Coronary artery (tissue), 2 donors: ENCODE results near the gene EP300.

Source experiments
- DNase-seq: peaks from one replicate; pipeline ENCODE4 v3.0.0-alpha.2; 2017; ENCODE audit warnings: low spot score
- H3K27ac ChIP-seq, 2 donors: fragments of 200-600 bp; sonication (generic); one replicate each; pipeline ENCODE4 v1.5.1; 2016 to 2019
- H3K4me3 ChIP-seq: fragments of 200-600 bp; sonication (generic); 2 replicates; pipeline ENCODE4 v1.5.1; 2016; ENCODE audit warnings: mild to moderate bottlenecking, moderate library complexity
- TF ChIP-seq, protein P1 (sequence below): fragments of 200-600 bp; sonication (generic); IDR thresholded peaks from one replicate; pipeline ENCODE4 v1.5.1; 2019; ENCODE audit warnings: antibody characterized with exemption

Gene EP300

DNA sequence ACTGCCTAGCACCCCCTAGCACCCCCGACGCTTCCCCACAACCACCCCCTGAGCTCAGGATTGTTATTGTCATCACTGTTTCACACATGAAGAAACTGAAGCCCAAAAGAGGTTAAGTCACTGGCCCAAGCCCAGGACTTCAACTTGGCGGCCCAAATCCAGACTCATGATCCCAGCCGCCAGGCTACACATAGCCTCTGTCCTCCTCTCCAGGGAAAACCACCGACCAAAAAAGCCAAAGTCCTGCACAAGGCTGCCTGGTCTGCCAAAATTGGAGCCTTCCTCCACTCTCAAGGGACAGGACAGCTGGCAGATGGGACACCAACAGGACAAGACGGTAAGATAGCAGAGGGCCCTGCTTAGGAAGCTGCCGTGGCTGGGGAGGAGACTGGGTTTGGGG lies 123.5 kb downstream of the EP300 start:
- no peak for DNase-seq
- no peak overlapping the region for H3K4me3 ChIP-seq
- H3K27ac ChIP-seq = no peak overlapping the region
- TF ChIP-seq, protein P1, sequence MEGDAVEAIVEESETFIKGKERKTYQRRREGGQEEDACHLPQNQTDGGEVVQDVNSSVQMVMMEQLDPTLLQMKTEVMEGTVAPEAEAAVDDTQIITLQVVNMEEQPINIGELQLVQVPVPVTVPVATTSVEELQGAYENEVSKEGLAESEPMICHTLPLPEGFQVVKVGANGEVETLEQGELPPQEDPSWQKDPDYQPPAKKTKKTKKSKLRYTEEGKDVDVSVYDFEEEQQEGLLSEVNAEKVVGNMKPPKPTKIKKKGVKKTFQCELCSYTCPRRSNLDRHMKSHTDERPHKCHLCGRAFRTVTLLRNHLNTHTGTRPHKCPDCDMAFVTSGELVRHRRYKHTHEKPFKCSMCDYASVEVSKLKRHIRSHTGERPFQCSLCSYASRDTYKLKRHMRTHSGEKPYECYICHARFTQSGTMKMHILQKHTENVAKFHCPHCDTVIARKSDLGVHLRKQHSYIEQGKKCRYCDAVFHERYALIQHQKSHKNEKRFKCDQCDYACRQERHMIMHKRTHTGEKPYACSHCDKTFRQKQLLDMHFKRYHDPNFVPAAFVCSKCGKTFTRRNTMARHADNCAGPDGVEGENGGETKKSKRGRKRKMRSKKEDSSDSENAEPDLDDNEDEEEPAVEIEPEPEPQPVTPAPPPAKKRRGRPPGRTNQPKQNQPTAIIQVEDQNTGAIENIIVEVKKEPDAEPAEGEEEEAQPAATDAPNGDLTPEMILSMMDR = no peak

DNA sequence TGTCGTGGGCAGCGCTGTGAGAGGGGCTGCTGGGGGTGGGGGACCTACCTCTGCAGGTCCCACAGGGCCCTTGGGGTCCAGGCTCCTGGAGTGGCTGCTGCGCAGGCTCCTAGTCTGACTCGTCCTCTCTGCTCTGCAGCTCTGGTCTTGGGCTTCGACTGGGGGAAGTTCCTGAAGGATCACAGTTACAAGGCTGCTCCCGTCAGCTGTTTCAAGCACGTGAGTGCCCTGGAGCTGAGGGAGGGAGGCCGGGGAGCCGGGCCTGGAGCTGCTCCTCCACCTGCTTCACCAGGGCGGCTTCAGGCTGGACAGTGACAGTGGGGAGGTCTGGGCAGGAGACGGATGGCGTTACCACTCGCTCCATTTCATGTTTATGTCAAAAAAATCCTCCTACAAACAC lies 124.6 kb downstream of the EP300 start:
- no peak for DNase-seq
- H3K27ac ChIP-seq = peak overlapping the region; percentile 38 to 81
- TF ChIP-seq, protein P1 = no peak
- peak overlapping the region; percentile 51 for H3K4me3 ChIP-seq

DNA sequence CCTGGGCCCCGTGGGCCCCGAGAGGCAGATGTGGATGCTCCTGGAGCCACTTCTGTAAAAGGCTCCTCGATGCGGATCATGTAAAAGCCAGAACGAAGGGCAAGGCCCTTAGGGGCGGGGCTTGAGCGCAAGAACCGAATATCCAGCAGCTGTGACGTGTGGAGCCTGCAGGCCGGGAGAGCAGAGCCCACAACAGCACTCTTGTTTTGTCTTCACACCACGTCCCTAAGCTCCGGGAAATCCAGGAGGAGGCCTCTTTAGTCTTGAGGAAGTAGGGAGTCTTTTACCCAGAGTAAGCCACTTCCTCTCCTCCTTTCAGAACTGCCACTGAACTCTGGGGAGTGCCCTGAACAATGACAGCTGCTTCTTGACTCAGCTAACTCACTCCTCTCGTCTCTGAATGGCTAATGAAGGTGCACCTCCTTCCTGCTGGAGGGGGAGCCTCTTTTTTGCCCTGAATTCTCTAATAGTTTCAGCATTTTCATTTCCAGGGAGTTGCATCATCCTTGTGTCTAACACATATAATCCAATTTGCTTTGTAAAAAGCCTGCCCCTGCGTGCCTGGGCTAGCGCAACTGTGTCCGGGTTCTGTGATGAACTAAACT lies 125.3 kb downstream of the EP300 start:
- Histone ChIP-seq H3K4me3 (peak overlapping the region; percentile 51), H3K27ac (peak overlapping the region; percentile 38 to 81)
- DNase-seq = no peak
- TF ChIP-seq, protein P1 = no peak

DNA sequence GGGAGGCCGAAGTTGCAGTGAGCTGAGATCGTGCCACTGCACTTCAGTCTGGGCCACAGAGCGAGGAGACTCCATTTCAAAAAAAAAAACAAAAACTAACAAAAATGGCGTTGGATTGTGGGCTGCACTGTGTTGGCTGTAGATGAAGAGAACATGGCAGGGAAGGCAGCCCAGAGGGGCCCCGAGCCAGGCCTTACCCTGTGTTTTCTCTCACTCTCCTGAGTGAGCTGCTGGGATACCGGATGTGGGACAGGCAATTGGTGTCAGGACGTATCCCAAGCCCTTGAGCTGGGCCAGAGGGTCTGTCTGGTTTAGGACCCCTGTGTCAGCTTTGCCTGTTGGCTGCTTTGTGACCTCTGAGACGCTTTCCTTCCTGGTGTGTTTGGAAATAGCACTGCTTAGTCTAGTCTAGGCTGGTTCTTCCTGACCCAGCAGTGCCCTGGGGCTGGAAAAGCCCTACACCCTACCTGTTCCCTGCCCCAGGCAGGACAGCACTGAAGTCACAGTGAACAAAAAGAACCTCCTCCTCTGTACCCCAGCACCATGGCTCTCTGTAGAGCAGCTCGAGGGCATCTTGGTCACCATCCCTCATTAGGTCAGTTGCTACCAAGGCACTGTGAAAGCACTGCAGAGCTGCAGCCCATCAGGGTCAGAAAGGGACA lies 130.6 kb downstream of the EP300 start:
- no peak for DNase-seq
- TF ChIP-seq, protein P1 = no peak
- Histone ChIP-seq H3K4me3 (no peak overlapping the region), H3K27ac (no peak overlapping the region)

DNA sequence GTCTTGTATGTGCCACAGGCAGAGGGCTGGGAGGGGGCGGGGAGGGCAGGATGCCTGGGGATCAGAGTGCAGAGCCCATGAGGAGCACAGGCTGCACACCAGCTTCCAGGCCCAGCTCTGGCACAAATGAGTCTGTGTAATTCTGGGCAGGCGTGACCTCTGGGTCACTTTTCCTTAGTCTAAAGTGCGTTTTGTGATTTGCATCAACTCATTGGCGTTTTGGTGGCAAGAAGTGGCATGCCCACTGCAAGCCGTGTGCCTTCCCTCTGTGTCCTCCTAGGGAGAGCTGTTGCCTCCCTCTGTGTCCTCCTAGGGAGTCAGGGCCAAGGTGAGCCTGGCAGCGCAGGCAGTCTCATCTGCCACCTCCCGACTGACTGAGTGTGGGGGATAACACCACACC lies 131.1 kb downstream of the EP300 start:
- TF ChIP-seq, protein P1 = no peak
- Histone ChIP-seq H3K4me3 (no peak overlapping the region), H3K27ac (no peak overlapping the region)
- no peak for DNase-seq

DNA sequence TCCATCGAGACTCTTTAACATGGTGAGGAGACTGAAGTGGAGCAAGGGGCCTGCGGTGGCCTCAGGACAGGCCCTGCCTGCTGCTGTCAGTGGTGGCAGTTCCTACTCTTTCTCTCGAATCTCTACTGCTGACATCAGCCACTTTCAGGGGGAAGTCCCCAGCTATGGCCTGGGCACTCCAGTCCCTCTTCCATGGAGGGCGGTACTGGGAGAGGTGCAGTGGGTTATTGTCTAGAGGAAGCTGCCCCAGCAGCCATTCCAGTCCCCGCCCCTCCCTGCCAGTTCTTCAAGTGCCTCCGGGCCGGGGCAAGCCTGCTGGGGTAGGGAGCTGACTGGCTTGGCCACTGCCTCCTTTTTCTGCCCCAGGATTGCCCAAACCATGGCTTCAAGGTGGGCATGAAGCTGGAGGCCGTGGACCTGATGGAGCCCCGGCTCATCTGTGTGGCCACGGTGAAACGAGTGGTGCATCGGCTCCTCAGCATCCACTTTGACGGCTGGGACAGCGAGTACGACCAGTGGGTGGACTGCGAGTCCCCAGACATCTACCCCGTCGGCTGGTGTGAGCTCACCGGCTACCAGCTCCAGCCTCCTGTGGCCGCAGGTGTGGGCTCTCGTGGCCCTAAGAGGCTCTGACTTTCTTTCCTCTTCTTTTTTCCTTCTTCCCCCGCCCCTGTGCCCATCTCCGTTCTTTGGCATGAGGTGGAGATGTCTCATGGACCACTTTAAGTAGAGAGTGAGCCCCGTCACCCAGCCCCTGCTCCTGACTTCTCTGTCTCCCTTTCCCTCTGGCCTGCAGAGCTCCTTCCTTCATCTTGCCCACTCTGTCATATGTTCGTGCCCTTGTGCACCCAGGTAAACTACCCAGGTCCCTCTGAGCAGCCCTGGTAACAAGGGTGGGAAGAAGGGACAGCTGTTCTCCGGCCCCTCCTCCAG lies 134.6 kb downstream of the EP300 start:
- Histone ChIP-seq H3K4me3 (no peak overlapping the region), H3K27ac (peak overlapping the region in 1 of 2 donors; percentile 10)
- TF ChIP-seq, protein P1 = no peak
- no peak for DNase-seq
